GM18873 (cell line): ENCODE measurements around the gene SART3.

Experiments
- ATAC-seq: cut with Tn5 transposase; IDR thresholded peaks from one replicate; pipeline ENCODE4 v1.9.1; 2021; ENCODE audit warnings: mild to moderate bottlenecking, moderate library complexity, moderate number of reproducible peaks; ENCODE audit not compliant: unreplicated experiment, low FRiP score

Gene SART3, protein sequence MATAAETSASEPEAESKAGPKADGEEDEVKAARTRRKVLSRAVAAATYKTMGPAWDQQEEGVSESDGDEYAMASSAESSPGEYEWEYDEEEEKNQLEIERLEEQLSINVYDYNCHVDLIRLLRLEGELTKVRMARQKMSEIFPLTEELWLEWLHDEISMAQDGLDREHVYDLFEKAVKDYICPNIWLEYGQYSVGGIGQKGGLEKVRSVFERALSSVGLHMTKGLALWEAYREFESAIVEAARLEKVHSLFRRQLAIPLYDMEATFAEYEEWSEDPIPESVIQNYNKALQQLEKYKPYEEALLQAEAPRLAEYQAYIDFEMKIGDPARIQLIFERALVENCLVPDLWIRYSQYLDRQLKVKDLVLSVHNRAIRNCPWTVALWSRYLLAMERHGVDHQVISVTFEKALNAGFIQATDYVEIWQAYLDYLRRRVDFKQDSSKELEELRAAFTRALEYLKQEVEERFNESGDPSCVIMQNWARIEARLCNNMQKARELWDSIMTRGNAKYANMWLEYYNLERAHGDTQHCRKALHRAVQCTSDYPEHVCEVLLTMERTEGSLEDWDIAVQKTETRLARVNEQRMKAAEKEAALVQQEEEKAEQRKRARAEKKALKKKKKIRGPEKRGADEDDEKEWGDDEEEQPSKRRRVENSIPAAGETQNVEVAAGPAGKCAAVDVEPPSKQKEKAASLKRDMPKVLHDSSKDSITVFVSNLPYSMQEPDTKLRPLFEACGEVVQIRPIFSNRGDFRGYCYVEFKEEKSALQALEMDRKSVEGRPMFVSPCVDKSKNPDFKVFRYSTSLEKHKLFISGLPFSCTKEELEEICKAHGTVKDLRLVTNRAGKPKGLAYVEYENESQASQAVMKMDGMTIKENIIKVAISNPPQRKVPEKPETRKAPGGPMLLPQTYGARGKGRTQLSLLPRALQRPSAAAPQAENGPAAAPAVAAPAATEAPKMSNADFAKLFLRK

DNA sequence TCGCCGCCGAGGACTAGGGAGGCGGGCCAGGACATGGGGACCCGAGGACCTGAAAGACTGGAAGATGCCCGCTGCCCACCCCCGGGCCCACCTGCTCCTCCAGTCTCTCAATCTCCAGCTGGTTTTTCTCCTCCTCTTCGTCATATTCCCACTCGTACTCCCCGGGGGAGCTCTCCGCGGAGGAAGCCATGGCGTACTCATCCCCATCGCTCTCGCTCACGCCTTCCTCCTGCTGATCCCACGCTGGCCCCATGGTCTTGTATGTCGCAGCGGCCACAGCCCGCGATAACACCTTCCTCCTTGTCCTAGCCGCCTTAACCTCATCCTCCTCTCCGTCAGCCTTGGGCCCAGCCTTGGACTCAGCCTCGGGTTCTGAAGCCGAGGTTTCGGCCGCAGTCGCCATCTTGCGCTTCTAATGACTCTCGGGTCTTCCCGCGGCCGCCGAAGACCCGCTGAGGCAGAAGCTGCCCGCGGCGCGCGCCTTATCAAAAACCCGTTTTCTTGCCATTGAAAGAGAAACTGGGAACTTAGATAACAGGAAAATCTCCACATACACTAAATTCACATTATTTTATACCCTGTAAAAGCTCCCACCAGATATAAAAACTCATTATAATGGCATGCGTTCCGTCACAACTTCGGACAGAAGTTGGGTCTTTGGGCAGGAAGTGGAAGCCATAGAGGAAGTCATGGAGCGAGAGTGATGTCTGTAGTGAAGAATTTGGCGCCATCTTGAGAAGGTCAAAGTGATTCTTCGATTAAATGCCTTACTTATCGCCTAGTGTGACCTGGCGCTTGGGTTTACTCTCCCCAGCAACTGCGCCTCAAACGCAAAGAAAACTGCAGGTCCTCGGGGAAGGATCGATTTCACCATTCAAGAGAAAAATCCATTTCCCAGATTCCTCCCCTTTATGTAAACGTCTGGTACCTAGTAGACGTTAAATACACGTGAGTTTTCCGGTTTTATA lies at the start of gene SART3:
TSS of gene SART3 (minus strand) at position 422 of the 968 bp plus-strand sequence. CDS start at position 403, 19 bp downstream.
- peak; percentile 39 for ATAC-seq

DNA sequence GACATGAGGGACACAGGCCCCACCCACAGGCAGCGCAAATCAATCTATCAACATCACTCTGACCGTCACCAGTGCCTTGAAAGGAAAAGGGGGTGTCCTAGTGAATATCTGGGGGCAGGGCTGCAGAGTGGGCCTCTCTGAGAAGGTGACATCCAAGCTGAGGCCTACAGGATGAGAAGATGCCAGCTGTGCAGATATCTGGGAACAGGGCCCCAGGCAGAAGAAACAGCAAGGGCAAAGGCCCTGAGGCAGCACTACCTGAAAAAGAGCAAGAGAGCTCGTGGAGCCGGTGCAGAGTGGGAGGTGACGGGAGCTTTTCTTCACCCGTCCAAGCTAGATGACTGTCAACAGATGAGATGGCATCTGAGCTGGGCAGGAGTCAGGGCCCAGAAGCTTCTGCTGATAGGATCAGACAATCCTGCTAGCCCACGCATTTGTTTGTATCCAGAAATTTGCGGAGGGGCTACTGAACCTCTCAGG lies 49.4 kb upstream of the SART3 start:
- ATAC-seq, result no peak

DNA sequence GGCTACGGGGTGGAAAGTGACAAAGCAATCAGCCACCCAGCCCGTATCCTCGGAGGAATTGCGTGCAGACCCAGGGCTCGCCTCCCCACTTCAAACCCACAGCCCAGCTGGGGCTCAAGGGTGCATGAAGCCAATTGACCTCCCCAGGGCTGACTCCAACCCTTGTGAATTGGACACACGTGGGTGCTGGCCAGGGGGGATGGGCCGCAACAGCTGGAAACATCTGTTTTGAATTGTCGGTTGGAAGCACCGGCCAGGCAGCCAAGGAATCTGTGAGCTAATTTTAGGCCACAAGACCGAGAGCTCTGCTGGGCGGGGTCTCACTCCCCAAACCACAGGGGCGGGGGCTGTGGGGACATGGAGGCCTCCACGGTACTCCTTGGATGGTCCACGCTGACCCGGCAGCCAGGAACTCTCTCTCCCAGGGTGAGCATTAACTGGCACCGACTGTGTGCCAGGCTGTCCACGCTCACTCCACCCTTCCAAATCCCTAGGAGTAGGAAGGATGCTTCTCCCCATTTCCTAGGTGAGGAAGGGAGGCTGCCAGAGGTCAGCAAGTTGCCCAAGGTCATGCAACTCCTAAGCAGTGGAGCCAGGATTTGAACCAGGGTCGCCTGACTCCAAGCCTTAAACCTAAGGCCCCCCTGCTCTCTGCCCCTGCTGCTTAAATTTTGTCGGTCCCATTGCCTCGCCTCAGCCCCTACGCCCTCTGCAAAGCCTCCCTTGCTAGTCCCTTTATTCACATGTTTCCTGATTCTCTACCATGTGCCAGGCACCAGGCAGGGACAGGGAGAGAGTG lies 48.8 kb upstream of the SART3 start:
- no peak for ATAC-seq

DNA sequence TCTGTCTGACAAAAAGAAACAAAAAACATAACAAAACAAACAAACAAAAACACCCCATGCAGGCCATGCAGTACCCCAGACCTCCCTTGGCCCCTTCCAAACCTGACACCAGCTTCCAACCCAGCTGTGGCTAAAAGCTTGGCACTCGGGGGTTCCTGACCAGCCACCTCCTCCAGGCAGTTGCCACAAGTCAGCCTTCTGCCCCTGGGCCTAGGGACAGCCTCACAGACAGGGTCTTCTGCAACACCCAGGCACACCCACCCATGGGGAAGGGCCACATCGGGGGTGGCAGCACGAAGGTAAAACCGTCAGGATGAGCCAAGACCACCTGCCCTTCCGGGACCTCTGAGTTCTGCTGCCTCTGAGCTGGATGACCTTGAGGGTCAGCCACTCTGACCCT lies 47.6 kb upstream of the SART3 start:
- no peak for ATAC-seq

DNA sequence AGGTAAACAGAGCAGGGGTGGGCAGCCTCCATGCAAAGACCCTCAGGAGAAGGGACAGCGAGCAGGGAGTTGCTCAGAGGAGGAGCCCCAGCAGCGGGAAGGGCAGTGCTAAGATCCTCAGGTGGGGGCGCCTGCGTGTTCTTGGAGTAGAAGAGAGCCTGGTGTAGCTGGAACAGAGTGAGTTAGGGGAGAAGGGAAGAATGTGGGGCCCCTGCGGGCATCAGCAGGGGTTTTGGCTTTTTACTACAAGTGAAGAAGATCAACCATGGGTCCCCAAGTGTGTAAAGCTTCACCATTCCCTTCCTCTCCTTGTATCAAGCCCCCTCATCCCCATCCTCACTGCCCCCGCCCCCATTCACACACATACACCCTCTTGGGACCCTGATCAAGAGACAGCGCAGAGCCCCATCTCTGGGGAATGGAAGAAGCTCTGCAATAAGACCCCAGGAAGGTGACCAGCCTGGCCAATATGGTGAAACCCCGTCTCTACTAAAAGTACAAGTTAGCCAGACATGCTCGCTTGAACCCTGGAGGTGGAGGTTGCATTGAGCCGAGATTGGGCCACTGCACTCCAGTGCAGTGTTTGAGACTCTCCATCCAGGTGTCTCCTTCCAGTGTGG lies 47.1 kb upstream of the SART3 start:
- no peak for ATAC-seq

DNA sequence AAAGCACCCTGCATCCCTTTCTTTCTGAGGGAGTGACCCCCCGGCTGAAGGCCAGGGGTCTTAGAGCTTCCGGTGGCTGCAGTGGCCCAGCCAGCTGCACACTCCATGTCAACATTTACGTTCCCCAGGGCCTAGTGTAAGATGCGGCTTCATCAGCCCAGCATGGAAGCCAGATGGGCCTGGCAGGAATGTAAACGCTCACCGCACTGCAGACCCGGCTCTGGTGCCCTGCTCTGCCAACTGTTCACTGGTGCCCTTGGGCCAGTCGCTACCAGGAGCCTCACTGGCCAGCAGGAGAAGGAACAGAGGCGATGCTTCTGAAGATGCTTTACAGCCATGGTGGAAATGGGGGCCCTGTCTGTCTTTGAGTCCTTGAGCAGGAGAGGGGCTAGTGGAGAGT lies 45.5 kb upstream of the SART3 start:
- no peak for ATAC-seq

DNA sequence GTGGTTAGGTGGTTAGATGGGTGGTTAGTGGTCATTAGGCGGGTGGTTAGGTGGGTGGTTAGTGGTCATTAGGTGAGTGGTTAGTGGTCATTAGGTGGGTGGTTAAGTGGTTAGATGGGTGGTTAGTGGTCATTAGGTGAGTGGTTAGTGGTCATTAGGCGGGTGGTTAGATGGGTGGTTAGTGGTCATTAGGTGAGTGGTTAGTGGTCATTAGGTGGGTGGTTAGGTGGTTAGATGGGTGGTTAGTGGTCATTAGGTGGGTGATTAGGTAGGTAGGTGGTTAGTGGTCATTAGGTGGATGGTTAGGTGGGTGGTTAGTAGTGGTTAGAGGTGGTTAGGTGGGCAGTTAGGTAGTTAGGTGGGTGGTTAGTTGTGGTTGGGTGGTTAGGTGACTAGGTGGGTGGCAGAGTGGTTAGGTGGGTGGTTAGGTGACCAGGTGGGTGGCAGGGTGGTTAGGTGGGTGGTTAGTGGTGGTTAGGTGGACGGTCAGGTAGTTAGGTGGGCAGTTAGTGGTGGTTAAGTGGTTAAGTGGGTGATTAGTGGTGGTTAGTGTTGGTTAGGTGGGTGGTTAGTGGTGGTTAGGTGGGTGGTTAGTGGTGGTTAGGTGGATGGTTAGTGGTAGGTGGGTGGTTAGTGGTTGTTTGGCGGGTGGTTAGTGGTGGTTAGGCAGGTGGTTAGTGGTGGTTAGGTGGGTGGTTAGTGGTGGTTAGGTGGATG lies 44.9 kb upstream of the SART3 start:
- ATAC-seq, result no peak

DNA sequence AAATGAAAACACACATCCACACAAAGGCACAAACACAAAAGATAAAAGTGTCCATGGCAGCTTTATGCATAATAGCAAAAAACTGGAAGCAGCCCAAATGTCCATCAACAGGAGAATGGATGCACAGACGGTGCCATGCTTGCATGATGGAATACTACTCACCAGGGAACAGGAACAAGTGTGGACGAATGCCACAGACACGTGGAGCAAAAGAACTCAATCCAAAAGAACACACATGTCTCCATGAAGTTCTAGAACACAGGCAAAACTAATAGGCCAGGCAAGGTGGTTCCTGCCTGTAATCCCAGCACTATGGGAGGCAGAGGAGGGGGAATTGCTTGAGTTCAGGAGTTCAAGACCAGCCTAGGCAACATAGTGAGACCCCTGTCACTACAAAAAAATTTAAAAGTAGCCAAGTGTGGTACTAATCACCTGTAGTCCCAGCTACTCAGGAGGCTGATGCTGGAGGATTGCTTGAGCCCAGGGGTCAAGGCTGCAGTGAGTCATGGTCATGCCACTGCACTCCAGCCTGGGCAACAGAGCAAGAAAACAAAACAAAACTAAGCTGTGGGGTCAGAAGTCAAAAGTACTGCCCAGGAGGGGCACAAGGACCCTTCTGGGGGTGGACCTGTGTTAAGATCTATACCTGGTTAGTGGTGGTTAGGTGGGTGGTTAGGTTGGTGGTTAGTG lies 44.2 kb upstream of the SART3 start:
- ATAC-seq, result no peak

DNA sequence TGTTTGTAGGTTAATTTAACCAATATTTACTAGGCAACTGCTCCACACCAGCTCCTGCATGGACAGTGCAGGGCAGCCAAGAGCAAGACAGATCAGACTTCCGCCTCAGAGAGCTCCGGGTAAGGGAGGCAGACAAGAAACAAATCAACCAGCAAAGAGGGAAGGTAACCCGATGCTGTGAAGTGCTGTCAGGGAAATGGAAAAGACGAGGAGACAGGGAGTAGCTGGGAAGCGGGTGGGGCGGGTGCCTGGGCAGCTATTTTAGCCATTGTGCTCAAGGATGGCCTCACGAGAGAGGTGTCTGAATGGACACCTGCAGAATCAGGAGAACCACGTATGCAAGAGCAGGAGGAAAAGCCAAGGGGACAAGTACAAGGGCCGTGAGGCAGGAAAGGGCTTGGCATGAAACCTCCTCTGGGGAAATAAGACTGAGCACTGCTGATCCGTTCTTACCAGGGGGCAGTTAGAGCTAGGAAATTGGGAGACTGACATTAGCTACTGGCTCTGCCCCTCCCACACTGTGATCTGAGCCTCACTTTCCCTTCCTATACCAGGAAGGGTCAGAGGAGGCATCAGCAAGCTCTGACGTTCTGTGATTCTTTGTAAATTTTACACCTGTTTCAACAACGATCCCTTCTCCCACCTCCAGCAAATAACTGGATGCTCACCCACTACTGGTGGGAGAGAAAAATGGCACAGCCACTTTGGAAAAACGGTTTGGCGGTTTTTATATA lies 43.4 kb upstream of the SART3 start:
- ATAC-seq, result no peak

DNA sequence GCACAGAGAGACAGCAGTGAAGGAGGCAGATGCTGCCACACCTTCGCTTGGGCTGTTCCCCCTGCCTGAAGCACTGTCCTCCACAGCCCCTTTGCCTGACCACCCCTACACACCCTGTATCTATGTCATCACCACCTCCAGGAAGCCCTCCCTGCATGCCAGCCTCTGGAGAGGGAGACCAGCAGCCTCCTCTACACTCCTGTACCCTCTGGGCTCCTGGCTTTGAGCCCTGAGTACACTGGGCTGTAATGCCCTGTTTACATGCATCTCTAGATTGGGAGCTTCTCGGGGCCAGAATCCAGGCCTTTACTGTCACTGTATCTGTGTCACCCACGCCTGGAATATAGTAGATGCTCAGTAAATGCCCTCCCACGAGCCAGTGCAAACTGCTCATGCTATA lies 42.8 kb upstream of the SART3 start:
- no peak for ATAC-seq

DNA sequence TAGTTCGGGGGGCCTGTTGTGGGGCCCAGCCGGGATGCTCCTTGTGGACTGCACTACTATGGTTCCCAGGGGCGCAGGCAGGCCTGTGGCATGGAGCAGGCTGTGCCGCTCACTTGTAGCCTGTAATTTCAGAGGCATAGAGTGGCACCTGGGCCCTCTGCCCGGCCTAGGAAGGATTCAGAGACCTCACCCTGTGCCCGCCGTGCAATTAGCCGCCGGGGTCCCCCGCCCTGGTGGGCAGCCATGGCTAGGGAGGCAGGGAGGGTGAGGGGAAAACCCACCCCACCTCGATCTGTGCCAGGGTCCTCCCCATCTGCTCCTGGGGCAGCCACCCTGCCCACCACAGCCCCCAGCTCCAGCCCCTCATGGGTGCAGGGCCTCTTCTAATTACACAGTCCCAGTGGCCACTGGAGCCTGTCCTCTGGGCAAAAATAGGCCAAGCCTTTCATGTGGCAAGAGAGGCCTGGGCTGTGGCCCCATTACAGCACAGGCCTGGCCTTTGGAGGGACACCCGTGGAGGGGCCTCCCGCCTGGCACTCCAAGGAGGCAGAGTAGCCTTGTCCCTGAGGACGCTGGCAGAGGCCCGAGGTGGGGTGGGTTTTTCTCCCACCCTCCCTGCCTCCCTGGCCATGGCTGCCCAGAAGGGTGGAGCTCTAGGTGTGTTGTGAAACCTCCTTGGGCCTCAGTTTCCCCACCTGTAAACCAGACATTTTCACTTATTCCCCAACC lies 42.2 kb upstream of the SART3 start:
- ATAC-seq, result no peak

DNA sequence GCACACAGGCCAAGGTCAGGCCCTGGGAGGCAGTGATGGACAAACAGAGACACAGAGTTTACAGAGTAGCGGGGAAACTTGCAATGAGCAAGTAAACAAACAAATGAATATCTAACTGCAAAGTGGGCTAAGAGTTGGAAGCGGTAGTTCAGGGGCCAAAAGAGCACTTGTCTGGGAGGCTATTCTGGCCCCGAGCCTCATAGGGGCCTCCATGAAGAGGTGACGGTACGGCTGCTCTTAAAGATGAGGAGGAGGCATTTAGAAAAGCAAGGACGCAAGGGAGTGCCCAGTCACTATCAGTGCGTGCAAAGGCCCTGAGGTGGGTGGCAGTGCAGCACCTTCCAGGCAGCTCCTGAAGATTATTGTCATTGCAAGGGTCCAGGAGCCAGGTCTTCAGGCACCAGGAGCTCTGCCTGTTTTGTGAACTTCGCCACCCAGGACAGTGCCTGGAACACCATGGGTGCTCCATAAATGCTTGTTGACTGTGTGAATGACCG lies 41.3 kb upstream of the SART3 start:
- no peak for ATAC-seq

DNA sequence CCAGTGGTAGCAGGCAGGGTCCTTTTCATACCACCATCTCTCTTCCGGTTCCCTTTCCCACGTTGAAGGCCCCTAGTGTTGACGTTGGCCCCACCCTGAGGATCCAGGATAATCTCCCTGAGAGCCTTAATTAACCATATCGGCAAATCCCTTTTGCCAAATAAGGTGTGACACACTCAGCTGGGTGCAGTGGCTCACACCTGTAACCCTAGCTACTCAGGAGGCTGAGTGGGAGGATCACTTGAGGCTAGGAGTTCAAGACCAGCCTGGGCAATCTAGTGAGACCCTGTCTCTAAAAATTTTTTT lies 39.7 kb upstream of the SART3 start:
- ATAC-seq, result no peak

DNA sequence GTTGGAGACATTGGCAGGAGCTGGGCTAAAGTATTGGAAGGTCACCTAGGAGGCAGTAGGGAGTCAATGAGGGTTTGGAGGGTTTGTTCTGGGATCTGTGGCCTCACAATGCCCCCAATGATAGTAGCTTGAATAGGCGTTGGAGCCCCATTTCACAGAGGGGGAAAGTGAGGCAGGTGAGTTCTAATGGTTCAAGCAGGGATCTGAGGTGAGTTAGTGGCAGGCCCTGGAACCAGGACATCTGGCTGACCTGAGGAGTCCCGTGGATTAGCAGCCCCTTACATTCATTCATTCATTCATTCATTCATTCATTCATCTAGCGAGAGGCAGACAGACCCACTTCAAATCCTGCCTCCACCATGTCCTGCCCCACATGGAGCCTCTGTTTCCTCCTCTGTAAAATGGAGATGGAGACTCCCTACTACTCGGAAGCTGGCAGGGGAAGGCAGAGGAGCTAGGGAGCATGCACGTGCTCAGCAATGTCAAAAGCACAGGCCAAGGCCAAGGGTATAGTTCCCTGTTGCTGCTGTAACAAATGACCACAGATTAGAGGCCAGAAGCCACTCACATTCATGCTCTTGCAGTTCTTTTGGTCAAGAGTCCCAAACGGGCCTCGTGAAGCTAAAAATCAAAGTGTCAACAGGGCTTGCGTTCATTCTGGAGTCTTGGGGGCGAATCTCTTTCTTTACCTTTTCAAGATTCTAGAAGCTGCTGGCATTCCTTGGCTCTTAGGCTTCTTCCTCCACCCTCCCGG lies 39.2 kb upstream of the SART3 start:
- no peak for ATAC-seq

DNA sequence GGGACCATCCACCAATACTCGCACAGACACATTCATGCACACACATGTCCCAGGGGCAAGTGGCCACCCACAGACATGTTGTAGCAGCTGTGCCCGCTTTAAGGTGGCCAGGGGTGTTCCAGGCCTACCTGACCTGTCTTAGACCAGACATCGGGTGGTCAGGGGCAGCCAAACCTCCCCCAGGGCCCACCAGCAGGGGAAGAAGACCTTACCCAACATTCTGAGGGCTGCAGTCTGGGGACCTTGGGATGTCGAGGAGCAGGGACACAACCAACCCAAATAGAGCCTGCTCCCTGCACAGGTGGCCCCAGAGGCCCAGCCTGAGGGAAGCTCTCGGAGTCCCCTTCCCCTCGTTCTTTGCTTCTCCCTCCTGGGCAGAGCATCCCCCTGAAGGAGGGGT lies 38.6 kb upstream of the SART3 start:
- no peak for ATAC-seq
